T-helper 17 cell (primary cell): ENCODE data around the gene HPD. TPM values are rescaled to one million over a fixed set of nuclear protein-coding genes. Genes with fewer than 3 reads are reported as not detected.
"Not testable (repeated sequence)": the region's sequence is repeated elsewhere in the genome, so short reads cannot be mapped to it uniquely, and the experiment has no call there.

Experiments
- ATAC-seq: fragments of 150-1000 bp; cut with Tn5 transposase; 2 replicates; pipeline ENCODE4 v1.10.0; 2021; ENCODE audit warnings: mild to moderate bottlenecking, moderate library complexity
- DNase-seq, 3 donors: peaks; one replicate each; pipeline versions ENCODE4 v3.0.0 to v3.0.0-alpha.2; 2020 to 2021
- H3K9me3 ChIP-seq: one replicate; pipeline ENCODE4 v1.7.0; 2013; ENCODE audit warnings: low read length, mild to moderate bottlenecking; ENCODE audit not compliant: control insufficient read depth, poor library complexity, severe bottlenecking
- H3K27ac Mint-ChIP-seq: one replicate; pipeline ENCODE4 v1.8.0; 2022; ENCODE audit warnings: mild to moderate bottlenecking, moderate library complexity, mixed read lengths
- H3K27me3 Mint-ChIP-seq: one replicate; pipeline ENCODE4 v1.8.0; 2022; ENCODE audit warnings: mixed read lengths
- H3K36me3 Mint-ChIP-seq: one replicate; pipeline ENCODE4 v1.8.0; 2022; ENCODE audit warnings: low read depth, mixed read lengths
- H3K4me1 Mint-ChIP-seq: one replicate; pipeline ENCODE4 v1.8.0; 2022; ENCODE audit warnings: mild to moderate bottlenecking, mixed read lengths
- H3K4me3 Mint-ChIP-seq: one replicate; pipeline ENCODE4 v1.8.0; 2022; ENCODE audit warnings: mild to moderate bottlenecking, moderate library complexity, mixed read lengths
- total RNA-seq, 4 donors: library from RNA in 2 of 4; stranded (reverse) in 2 of 4; gene quantifications; one replicate each; pipeline ENCODE4 v1.2.3 and lab custom pipeline; 2022 to 2026

The HPD gene
- total RNA-seq, 2 donors from 2014 or later = not detected

GRCh38 chr12:121857322-121858246 lies 1.1 kb downstream of the HPD start:
- no peaks in the 10 kb centered on the region for H3K9me3 ChIP-seq
- Mint-ChIP-seq H3K36me3 (no peaks in the 10 kb centered on the region), H3K27ac (no peak overlapping the region), H3K4me1 (no peaks in the 10 kb centered on the region), H3K4me3 (no peak overlapping the region), H3K27me3 (no peaks in the 10 kb centered on the region)
- DNase-seq (no peak), ATAC-seq (no peak)

GRCh38 chr12:121852392-121852791 lies 6.3 kb downstream of the HPD start:
- ATAC-seq, H3K27ac Mint-ChIP-seq, H3K4me3 Mint-ChIP-seq, DNase-seq, H3K9me3 ChIP-seq, H3K36me3 Mint-ChIP-seq, H3K4me1 Mint-ChIP-seq, H3K27me3 Mint-ChIP-seq: not testable (repeated sequence)

DNA sequence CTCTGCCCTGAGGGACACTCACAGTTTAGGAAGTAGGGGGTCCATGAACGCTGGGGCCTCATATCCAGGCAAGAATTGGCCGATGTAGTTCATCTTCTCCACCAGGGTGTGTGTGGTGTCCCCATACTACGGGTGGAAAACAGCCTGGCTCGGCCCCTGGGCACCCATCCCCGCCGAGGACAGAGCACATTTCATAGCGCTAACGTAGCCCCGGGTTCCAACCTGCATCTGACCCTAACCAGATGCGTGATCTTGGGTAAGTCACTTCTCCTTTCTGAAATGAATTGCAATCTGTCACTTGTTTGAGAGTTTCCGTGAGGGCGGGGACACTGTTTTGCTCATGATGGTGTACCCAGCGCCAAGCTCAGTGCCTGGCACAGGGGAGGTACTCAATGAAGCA lies 9.0 kb downstream of the HPD start:
- Mint-ChIP-seq H3K4me3 (no peak overlapping the region), H3K36me3 (no peaks in the 10 kb centered on the region), H3K27ac (no peak overlapping the region), H3K27me3 (no peaks in the 10 kb centered on the region), H3K4me1 (peaks cover 4% of the 10 kb centered on the region)
- H3K9me3 ChIP-seq = no peaks in the 10 kb centered on the region
- no peak for ATAC-seq
- DNase-seq = no peak

DNA sequence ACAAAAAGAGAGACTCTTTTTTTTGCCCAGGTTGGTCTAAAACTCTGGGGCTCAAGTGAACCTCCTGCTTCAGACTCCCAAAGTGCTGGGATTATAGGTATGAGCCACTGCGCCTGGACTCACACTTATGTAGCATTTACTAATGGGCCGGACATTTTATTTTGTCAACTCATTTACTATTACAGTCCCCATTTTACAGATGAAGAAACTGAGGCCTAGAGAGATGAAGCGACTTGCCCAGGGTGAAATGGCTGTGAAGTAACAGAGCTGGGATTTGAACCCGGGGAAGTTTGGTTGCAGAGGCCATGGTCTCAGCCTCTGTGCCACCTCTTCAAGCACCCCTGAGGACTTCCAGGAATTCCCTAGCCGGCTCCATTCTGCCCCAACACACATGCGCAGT lies 9.4 kb downstream of the HPD start:
- no peaks in the 10 kb centered on the region for H3K9me3 ChIP-seq
- Mint-ChIP-seq H3K4me3 (no peak overlapping the region), H3K4me1 (peaks cover 4% of the 10 kb centered on the region), H3K27ac (no peak overlapping the region), H3K36me3 (no peaks in the 10 kb centered on the region), H3K27me3 (no peaks in the 10 kb centered on the region)
- DNase-seq (no peak), ATAC-seq (no peak)

- no peaks in the 10 kb centered on the region for H3K27me3 Mint-ChIP-seq
- DNase-seq (no peak), ATAC-seq (no peak)
- H3K4me3 Mint-ChIP-seq = no peak overlapping the region
- H3K4me1 Mint-ChIP-seq = peaks cover 9% of the 10 kb centered on the region
- no peak overlapping the region for H3K27ac Mint-ChIP-seq
- no peaks in the 10 kb centered on the region for H3K9me3 ChIP-seq
- no peaks in the 10 kb centered on the region for H3K36me3 Mint-ChIP-seq
Observed at GRCh38 chr12:121845701-121846100, 13.0 kb downstream of the HPD start.

DNA sequence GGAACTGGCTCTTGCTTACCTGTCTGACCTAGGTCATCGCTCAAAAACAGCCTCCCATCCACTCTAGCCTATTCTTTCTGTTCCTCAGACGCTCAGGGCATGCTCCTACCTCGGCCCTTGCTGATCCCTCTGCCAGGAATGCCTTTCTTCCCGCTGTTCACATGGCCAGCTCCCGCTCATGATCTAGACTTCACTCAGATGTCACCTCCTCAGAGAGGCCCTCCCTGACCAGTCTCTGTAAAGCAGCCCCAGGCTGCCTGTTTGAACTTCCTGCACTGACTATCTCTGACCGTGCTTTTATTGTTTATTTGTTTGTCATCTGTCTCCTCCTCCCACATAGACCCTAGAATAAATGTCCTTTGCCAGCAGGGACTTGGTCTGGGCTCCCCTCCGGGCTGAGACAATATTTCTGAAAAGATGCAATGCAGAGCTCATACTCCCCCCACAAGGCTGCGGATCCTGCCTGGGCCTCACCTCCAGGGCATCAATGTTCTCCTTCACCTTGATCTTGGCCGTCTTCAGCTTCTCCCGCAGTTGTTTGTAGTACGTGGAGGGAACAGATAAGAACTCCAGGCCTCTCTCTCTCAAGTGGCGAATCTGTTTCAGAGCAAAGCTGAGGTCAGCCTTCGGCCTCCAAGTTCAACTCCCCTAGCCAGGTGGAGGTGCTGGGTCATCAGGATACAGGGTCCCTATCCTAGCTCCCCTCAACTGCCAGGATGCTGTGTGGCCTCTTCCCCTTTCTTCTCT lies 15.2 kb downstream of the HPD start:
- Mint-ChIP-seq H3K4me1 (peaks cover 17% of the 10 kb centered on the region), H3K4me3 (no peak overlapping the region), H3K36me3 (no peaks in the 10 kb centered on the region), H3K27ac (peak overlapping the region; percentile 53), H3K27me3 (no peaks in the 10 kb centered on the region)
- no peaks in the 10 kb centered on the region for H3K9me3 ChIP-seq
- DNase-seq (no peak), ATAC-seq (no peak)

GRCh38 chr12:121839993-121840761 lies 18.5 kb downstream of the HPD start:
- H3K4me1 Mint-ChIP-seq = peaks cover 16% of the 10 kb centered on the region

DNA sequence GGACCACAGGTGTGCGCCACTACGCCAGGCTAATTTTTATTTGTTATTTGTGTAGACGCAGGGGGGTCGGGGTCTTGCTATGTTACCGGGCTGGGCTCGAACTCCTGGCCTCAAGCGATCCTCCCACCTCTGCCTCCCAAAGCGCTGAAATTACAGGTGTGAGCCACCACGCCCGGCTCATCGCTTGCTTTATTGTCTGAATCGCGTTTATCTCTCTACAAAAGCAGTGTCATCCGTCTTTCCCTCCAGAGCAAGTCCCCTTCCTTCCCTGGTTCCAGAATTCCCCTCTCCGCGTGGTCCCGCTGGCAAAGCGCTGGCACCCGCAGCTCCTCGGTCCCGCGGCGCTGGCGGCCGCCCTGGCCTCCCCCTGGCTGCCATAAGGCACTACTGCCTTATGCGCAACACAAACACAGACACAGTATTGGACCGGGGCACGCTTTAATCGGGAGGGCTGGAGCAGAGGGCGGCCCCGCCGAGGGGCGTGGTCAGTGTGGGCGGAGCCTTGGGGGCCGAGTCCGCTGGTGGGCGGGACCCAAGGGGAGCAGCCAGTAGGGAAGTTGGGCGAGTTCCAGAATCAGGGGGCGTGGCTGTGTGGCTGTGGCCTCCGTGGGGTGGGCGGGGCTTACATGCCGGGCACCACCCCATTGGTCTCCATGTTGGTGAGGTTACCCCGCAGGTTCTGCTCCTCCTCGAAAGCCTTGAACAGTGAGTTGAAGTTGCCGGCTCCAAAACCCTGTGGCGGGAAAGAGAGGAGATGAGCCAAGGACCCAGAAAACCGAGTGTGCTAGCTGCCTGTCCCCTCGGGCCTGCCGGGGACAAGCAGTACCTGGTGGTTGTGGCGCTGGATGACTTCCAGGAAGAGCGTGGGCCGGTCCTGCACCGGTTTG lies 19.3 kb downstream of the HPD start:
- no peaks in the 10 kb centered on the region for H3K27me3 Mint-ChIP-seq
- H3K36me3 Mint-ChIP-seq = no peaks in the 10 kb centered on the region
- H3K4me3 Mint-ChIP-seq = peak overlapping the region; percentile 96
- H3K9me3 ChIP-seq = no peaks in the 10 kb centered on the region
- peaks cover 16% of the 10 kb centered on the region for H3K4me1 Mint-ChIP-seq
- ATAC-seq (peak; percentile 98), DNase-seq (peak; percentile 99 to 100 (median 100))
- peak overlapping the region; percentile 80 for H3K27ac Mint-ChIP-seq

More at GRCh38 chr12:121839993-121840761, 18.5 kb downstream of the HPD start:
- ATAC-seq (no peak), DNase-seq (no peak)
- H3K27ac Mint-ChIP-seq = peak overlapping the region; percentile 80
- H3K9me3 ChIP-seq = no peaks in the 10 kb centered on the region
- H3K27me3 Mint-ChIP-seq = no peaks in the 10 kb centered on the region
- H3K4me3 Mint-ChIP-seq = peak overlapping the region; percentile 96
- H3K36me3 Mint-ChIP-seq = no peaks in the 10 kb centered on the region

DNA sequence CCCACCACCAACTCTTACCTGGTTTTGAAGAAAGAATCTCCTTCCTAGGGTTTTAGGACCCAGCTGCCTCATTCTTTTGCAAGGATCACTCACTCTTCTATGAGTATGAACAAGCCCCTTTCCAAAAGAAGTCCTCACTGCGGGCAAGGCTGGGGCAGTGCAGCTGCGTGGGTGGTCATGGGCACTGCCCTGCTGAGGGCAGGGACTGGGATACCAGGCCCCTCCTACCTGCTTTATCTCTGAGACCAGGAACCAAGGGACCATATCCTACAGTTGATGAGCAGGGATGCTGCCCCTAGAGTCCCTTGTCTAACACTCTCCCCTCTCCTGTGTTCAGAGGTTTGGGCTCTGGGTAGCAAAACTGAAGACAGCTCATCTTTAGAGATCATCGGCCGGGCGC lies 20.5 kb downstream of the HPD start:
- no peaks in the 10 kb centered on the region for H3K9me3 ChIP-seq
- no peaks in the 10 kb centered on the region for H3K36me3 Mint-ChIP-seq
- no peak for ATAC-seq
- no peak overlapping the region for H3K27ac Mint-ChIP-seq
- no peaks in the 10 kb centered on the region for H3K27me3 Mint-ChIP-seq
- DNase-seq = no peak
- no peak overlapping the region for H3K4me3 Mint-ChIP-seq
- peaks cover 14% of the 10 kb centered on the region for H3K4me1 Mint-ChIP-seq

- Mint-ChIP-seq H3K4me3 (no peak overlapping the region), H3K27ac (peak overlapping the region; percentile 72)
Observed at GRCh38 chr12:121837680-121838079, 21.0 kb downstream of the HPD start.

DNA sequence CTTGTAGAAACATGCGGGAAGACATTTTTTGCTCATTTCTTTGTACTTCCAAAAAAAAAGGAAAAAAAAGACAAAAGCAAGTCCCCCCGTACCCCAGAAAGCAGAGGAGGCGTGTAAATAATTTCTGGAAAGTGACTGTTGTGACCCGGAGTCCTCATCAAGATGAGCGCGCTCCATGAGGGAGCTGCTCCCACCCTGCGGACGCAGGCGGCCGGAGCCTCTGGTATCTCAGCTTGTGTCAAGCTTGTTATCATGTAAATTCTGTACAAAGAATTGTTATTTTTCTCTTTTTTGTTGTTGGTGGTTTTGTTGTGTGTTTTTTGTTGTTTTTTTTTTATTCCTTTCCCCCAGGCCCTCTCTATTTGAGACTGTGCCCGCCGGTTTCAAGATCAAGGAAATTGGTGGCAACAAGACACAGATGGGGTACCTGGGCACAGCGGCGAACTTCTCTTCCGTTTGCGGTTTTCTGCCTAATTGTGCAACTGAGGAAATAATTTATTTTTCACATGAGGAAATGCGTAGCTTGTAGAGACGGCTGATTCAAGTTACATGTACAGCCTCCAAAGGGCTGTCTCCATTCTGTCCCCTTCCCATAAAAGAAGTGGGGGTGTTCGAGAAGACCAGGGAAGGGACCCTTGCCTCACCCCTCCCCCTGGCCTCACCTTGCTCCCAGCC lies 27.0 kb downstream of the HPD start:
- peak overlapping the region; percentile 37 for H3K27ac Mint-ChIP-seq
- peaks cover 13% of the 10 kb centered on the region for H3K36me3 Mint-ChIP-seq
- no peak for ATAC-seq
- H3K9me3 ChIP-seq = no peaks in the 10 kb centered on the region
- H3K27me3 Mint-ChIP-seq = no peaks in the 10 kb centered on the region
- H3K4me1 Mint-ChIP-seq = peaks cover 9% of the 10 kb centered on the region
- DNase-seq = no peak
- peak overlapping the region; percentile 19 for H3K4me3 Mint-ChIP-seq

More at GRCh38 chr12:121837680-121838079, 21.0 kb downstream of the HPD start:
- Mint-ChIP-seq H3K4me1 (peaks cover 13% of the 10 kb centered on the region), H3K27me3 (no peaks in the 10 kb centered on the region), H3K36me3 (no peaks in the 10 kb centered on the region)
- ATAC-seq (no peak), DNase-seq (no peak)
- no peaks in the 10 kb centered on the region for H3K9me3 ChIP-seq
